C4-2B (cell line): ENCODE measurements around the gene PIWIL4.

Experiments
- CTCF ChIP-seq: fragments of 450-650 bp; conservative IDR thresholded peaks from 2 replicates; pipeline ENCODE4 v1.5.1; 2017; ENCODE audit warnings: mild to moderate bottlenecking
- ZFX ChIP-seq: fragments of 450-650 bp; IDR thresholded peaks from 2 replicates; pipeline ENCODE4 v1.6.1; 2017

GRCh38 chr11:94567181-94567670, at the start of gene PIWIL4:
- TF ChIP-seq CTCF, result no peak
- no peak for TF ChIP-seq ZFX
